NCI-H2227 (cell line): ENCODE measurements around the gene DNAH14.
"Not testable (repeated sequence)": the region's sequence is repeated elsewhere in the genome, so short reads cannot be mapped to it uniquely, and the experiment has no call there.

Experiments used
- DNase-seq: peaks from one replicate; lab custom pipeline; 2025; ENCODE audit not compliant: unreplicated experiment; lab: John Stamatoyannopoulos, UW

The DNAH14 gene

GRCh38 chr1:224920930-224921329 is 8.5 kb upstream of the DNAH14 start:
- no peak for DNase-seq

GRCh38 chr1:224921354-224921753 is 8.1 kb upstream of the DNAH14 start:
- no peak for DNase-seq

- DNase-seq, result peak; percentile 60
Measured at GRCh38 chr1:224922404-224923164, 6.9 kb upstream of the DNAH14 start.

GRCh38 chr1:224923726-224924125 is 5.7 kb upstream of the DNAH14 start:
- no peak for DNase-seq

- not testable (repeated sequence) for DNase-seq
Measured at GRCh38 chr1:224927631-224928030, 1.8 kb upstream of the DNAH14 start.

- DNase-seq, result no peak
Measured at GRCh38 chr1:224928906-224929305, 569 bp upstream of the DNAH14 start.

GRCh38 chr1:224931605-224932004 is 2.1 kb downstream of the DNAH14 start:
- DNase-seq, result no peak

GRCh38 chr1:224932607-224933249 is 3.3 kb downstream of the DNAH14 start:
- DNase-seq, result no peak

- no peak for DNase-seq
Measured at GRCh38 chr1:224933584-224933983, 4.1 kb downstream of the DNAH14 start.

GRCh38 chr1:224938652-224939051 is 9.2 kb downstream of the DNAH14 start:
- no peak for DNase-seq

GRCh38 chr1:224939844-224940425 is 10.5 kb downstream of the DNAH14 start:
- DNase-seq, result no peak

- DNase-seq, result not testable (repeated sequence)
Measured at GRCh38 chr1:224940735-224941134, 11.3 kb downstream of the DNAH14 start.

- DNase-seq, result not testable (repeated sequence)
Measured at GRCh38 chr1:224945651-224946348, 16.3 kb downstream of the DNAH14 start.

GRCh38 chr1:224946349-224946691 is 16.8 kb downstream of the DNAH14 start:
- DNase-seq, result not testable (repeated sequence)

- no peak for DNase-seq
Measured at GRCh38 chr1:224957696-224958095, 28.2 kb downstream of the DNAH14 start.

GRCh38 chr1:224958490-224958889 is 29.0 kb downstream of the DNAH14 start:
- no peak for DNase-seq

GRCh38 chr1:224959115-224959514 is 29.6 kb downstream of the DNAH14 start:
- no peak for DNase-seq

GRCh38 chr1:224959656-224960055 is 30.2 kb downstream of the DNAH14 start:
- no peak for DNase-seq

- no peak for DNase-seq
Measured at GRCh38 chr1:224980181-224980580, 50.7 kb downstream of the DNAH14 start.

GRCh38 chr1:224981922-224982354 is 52.5 kb downstream of the DNAH14 start:
- DNase-seq, result not testable (repeated sequence)

- no peak for DNase-seq
Measured at GRCh38 chr1:224988042-224988441, 58.6 kb downstream of the DNAH14 start.

- no peak for DNase-seq
Measured at GRCh38 chr1:224989615-224990014, 60.1 kb downstream of the DNAH14 start.
